ENCODE data around the gene RAB31.

DNA sequence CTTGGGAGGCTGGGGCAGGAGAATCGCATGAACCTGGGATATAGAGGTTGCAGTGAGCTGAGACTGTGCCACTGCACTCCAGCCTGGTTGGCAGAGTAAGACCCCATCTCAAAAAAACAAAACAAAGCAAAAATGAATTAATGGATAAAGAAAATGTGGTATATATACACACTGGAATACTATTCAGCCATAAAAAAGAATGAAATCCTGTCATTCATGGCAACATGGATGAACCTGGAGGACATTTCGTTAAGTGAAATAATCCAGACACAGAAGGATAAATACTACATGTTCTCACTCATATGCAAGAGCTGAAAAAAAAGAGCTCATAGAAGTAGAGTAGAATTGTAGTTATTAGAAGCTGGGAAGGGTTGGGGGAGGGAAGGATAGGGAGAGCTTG is 80.8 kb downstream of the RAB31 start:
- TF ChIP-seq EZH2 (IDR thresholded peaks at IDR 0.05; ENCODE audit: borderline replicate concordance) (no peak), EZH2phosphoT487 (IDR thresholded peaks at IDR 0.05; ENCODE audit: low read depth, severe bottlenecking, unreplicated experiment) (no peak)
- TF ChIP-seq, protein P1, sequence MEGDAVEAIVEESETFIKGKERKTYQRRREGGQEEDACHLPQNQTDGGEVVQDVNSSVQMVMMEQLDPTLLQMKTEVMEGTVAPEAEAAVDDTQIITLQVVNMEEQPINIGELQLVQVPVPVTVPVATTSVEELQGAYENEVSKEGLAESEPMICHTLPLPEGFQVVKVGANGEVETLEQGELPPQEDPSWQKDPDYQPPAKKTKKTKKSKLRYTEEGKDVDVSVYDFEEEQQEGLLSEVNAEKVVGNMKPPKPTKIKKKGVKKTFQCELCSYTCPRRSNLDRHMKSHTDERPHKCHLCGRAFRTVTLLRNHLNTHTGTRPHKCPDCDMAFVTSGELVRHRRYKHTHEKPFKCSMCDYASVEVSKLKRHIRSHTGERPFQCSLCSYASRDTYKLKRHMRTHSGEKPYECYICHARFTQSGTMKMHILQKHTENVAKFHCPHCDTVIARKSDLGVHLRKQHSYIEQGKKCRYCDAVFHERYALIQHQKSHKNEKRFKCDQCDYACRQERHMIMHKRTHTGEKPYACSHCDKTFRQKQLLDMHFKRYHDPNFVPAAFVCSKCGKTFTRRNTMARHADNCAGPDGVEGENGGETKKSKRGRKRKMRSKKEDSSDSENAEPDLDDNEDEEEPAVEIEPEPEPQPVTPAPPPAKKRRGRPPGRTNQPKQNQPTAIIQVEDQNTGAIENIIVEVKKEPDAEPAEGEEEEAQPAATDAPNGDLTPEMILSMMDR (IDR thresholded peaks at IDR 0.05; ENCODE audit: poor library complexity), result no peak
